Parathyroid adenoma (tissue), 2 donors: Measurements from ENCODE around the gene CBLN3.
A peak's percentile ranks its signal among the peaks of the same experiment; 100 is the strongest.
"Not testable (repeated sequence)": the region's sequence is repeated elsewhere in the genome, so short reads cannot be mapped to it uniquely, and the experiment has no call there.

Experiments
- H2AFZ ChIP-seq: fragments of 300-600 bp; sonication (generic); one replicate; pipeline ENCODE4 v1.7.0; 2017; ENCODE audit warnings: antibody characterized with exemption, mild to moderate bottlenecking
- H3K27ac ChIP-seq: fragments of 300-600 bp; sonication (generic); one replicate; pipeline ENCODE4 v1.7.0; 2017
- H3K27me3 ChIP-seq: fragments of 300-600 bp; sonication (generic); one replicate; pipeline ENCODE4 v1.7.0; 2017; ENCODE audit warnings: low read length; ENCODE audit not compliant: control insufficient read depth, insufficient read depth
- H3K36me3 ChIP-seq: fragments of 300-600 bp; sonication (generic); one replicate; pipeline ENCODE4 v1.7.0; 2017; ENCODE audit warnings: low read length; ENCODE audit not compliant: control insufficient read depth, insufficient read depth
- H3K4me1 ChIP-seq: fragments of 300-600 bp; sonication (generic); one replicate; pipeline ENCODE4 v1.7.0; 2017; ENCODE audit warnings: control low read depth
- H3K4me2 ChIP-seq: fragments of 300-600 bp; sonication (generic); one replicate; pipeline ENCODE4 v1.7.0; 2017; ENCODE audit warnings: low read length
- H3K4me3 ChIP-seq: fragments of 300-600 bp; sonication (generic); one replicate; pipeline ENCODE4 v1.7.0; 2017; ENCODE audit warnings: low read depth, low read length
- H3K79me2 ChIP-seq: fragments of 300-600 bp; sonication (generic); one replicate; pipeline ENCODE4 v1.7.0; 2017; ENCODE audit warnings: control low read depth
- H3K9ac ChIP-seq: fragments of 300-600 bp; sonication (generic); one replicate; pipeline ENCODE4 v1.7.0; 2017; ENCODE audit warnings: mild to moderate bottlenecking
- H3K9me3 ChIP-seq: fragments of 300-600 bp; sonication (generic); one replicate; pipeline ENCODE4 v1.7.0; 2017; ENCODE audit warnings: low read length; ENCODE audit not compliant: control insufficient read depth
- CTCF ChIP-seq: fragments of 300-600 bp; sonication (generic); IDR thresholded peaks from one replicate; pipeline ENCODE4 v1.7.0; 2017; ENCODE audit warnings: antibody characterized with exemption, mild to moderate bottlenecking
- donor health status: primary hyperparathyroidism.

CBLN3 gene

GRCh38 chr14:24429395-24430142 lies at the start of gene CBLN3, which contains the start of gene KHNYN:
Gene CBLN3 (minus strand): TSS chr14:24429668. CDS start chr14:24429054, 614 bp downstream.
Gene KHNYN (plus strand): TSS chr14:24429954. CDS start chr14:24430731, 777 bp downstream.
- no peaks in the 10 kb centered on the region for H3K9me3 ChIP-seq
- H2AFZ ChIP-seq = peak within 1 kb of the TSS; percentile 98
- TF ChIP-seq CTCF = peak; percentile 8
- H3K4me1 ChIP-seq = peaks cover 19% of the 10 kb centered on the region
- no peaks in the 10 kb centered on the region for H3K27me3 ChIP-seq
- no peaks in the 10 kb centered on the region for H3K79me2 ChIP-seq
- H3K36me3 ChIP-seq = no peaks in the 10 kb centered on the region
- H3K9ac ChIP-seq = peak within 1 kb of the TSS; percentile 71
- H3K4me3 ChIP-seq = peak within 1 kb of the TSS; percentile 88
- peak within 1 kb of the TSS; percentile 87 for H3K27ac ChIP-seq
- peak within 1 kb of the TSS; percentile 93 for H3K4me2 ChIP-seq

- no peaks in the 10 kb centered on the region for H3K9me3 ChIP-seq
- no peaks in the 10 kb centered on the region for H3K79me2 ChIP-seq
- H3K27ac ChIP-seq = no peak overlapping the region
- H3K27me3 ChIP-seq = no peaks in the 10 kb centered on the region
- H2AFZ ChIP-seq = no peak overlapping the region
- no peak for TF ChIP-seq CTCF
- no peak overlapping the region for H3K4me2 ChIP-seq
- no peaks in the 10 kb centered on the region for H3K36me3 ChIP-seq
- no peaks in the 10 kb centered on the region for H3K4me1 ChIP-seq
- H3K9ac ChIP-seq = no peak overlapping the region
- H3K4me3 ChIP-seq = no peak overlapping the region
Observed at GRCh38 chr14:24475261-24475660, 45.8 kb upstream of the CBLN3 start.

- no peak overlapping the region for H2AFZ ChIP-seq
- no peak overlapping the region for H3K9ac ChIP-seq
Observed at GRCh38 chr14:24473211-24473610, 43.7 kb upstream of the CBLN3 start.

GRCh38 chr14:24470450-24470849 lies 41.0 kb upstream of the CBLN3 start:
- H3K36me3 ChIP-seq, H2AFZ ChIP-seq, H3K9ac ChIP-seq, H3K4me3 ChIP-seq, H3K27ac ChIP-seq, H3K9me3 ChIP-seq, H3K4me1 ChIP-seq, H3K4me2 ChIP-seq, H3K79me2 ChIP-seq, H3K27me3 ChIP-seq: not testable (repeated sequence)

More at GRCh38 chr14:24473211-24473610, 43.7 kb upstream of the CBLN3 start:
- no peaks in the 10 kb centered on the region for H3K9me3 ChIP-seq
- no peaks in the 10 kb centered on the region for H3K79me2 ChIP-seq
- H3K4me1 ChIP-seq = no peaks in the 10 kb centered on the region
- no peak overlapping the region for H3K4me2 ChIP-seq
- H3K27me3 ChIP-seq = no peaks in the 10 kb centered on the region
- no peak for TF ChIP-seq CTCF
- H3K4me3 ChIP-seq = no peak overlapping the region
- H3K27ac ChIP-seq = no peak overlapping the region
- H3K36me3 ChIP-seq = no peaks in the 10 kb centered on the region

GRCh38 chr14:24465805-24466204 lies 36.3 kb upstream of the CBLN3 start:
- Histone ChIP-seq H3K79me2 (no peaks in the 10 kb centered on the region), H3K36me3 (no peaks in the 10 kb centered on the region), H3K27me3 (no peaks in the 10 kb centered on the region), H3K9ac (no peak overlapping the region), H2AFZ (no peak overlapping the region), H3K27ac (no peak overlapping the region), H3K4me1 (no peaks in the 10 kb centered on the region), H3K9me3 (no peaks in the 10 kb centered on the region), H3K4me2 (no peak overlapping the region), H3K4me3 (no peak overlapping the region)
- no peak for TF ChIP-seq CTCF
